HepG2 (cell line): ENCODE results near the gene SH3PXD2A. TPM values are rescaled to one million over a fixed set of nuclear protein-coding genes. Genes with fewer than 3 reads are reported as not detected.

Experiments
- ARNTL ChIP-seq: sonication (generic); formaldehyde crosslinking; IDR thresholded peaks from 2 replicates; pipeline ENCODE4 v1.4.0; 2020; ENCODE audit warnings: mild to moderate bottlenecking, missing genetic modification reagents
- DPF2 ChIP-seq: sonication (generic); formaldehyde crosslinking; IDR thresholded peaks from 2 replicates; pipeline ENCODE4 v1.4.0; 2020; ENCODE audit warnings: mild to moderate bottlenecking, low read depth, missing genetic modification reagents, borderline replicate concordance
- E2F2 ChIP-seq: sonication (generic); formaldehyde crosslinking; IDR thresholded peaks from 2 replicates; pipeline ENCODE4 v1.4.0; 2020; ENCODE audit warnings: missing genetic modification reagents, borderline replicate concordance
- ESRRA ChIP-seq: sonication (generic); formaldehyde crosslinking; IDR thresholded peaks from 2 replicates; pipeline ENCODE4 v1.5.1; 2020; ENCODE audit warnings: mild to moderate bottlenecking, low read depth, missing genetic modification reagents
- GTF3A ChIP-seq: sonication (generic); formaldehyde crosslinking; conservative IDR thresholded peaks from 2 replicates; pipeline ENCODE4 v1.4.0; 2020; ENCODE audit warnings: mild to moderate bottlenecking, missing genetic modification reagents
- HNF1A ChIP-seq, 2 experiments: sonication (generic) in 1 of 2; formaldehyde crosslinking in 1 of 2; IDR thresholded peaks; 2 replicates each; pipeline versions ENCODE4 v1.4.0 to v1.6.1; 2016 to 2020; ENCODE audit warnings: borderline replicate concordance in 1 of 2, low read depth in 1 of 2, mild to moderate bottlenecking in 1 of 2, missing genetic modification reagents in 1 of 2
- IKZF1 ChIP-seq: fragments of 450-650 bp; IDR thresholded peaks from 2 replicates; pipeline ENCODE4 v1.7.1; 2016
- NR3C1 ChIP-seq: sonication (generic); formaldehyde crosslinking; IDR thresholded peaks from 2 replicates; pipeline ENCODE4 v1.4.0; 2020; ENCODE audit warnings: missing genetic modification reagents
- REL ChIP-seq: sonication (generic); formaldehyde crosslinking; conservative IDR thresholded peaks from 2 replicates; pipeline ENCODE4 v1.8.0; 2022; ENCODE audit warnings: mild to moderate bottlenecking, missing genetic modification reagents, moderate library complexity
- SIX1 ChIP-seq: sonication (generic); formaldehyde crosslinking; IDR thresholded peaks from 2 replicates; pipeline ENCODE4 v1.4.0; 2020; ENCODE audit warnings: missing genetic modification reagents, borderline replicate concordance
- SRSF9 ChIP-seq: fragments of 200-400 bp; formaldehyde crosslinking; IDR thresholded peaks from 2 replicates; pipeline ENCODE4 v1.6.1; 2018; ENCODE audit warnings: borderline replicate concordance, mild to moderate bottlenecking, low read depth, low read length; ENCODE audit not compliant: insufficient read depth, poor library complexity, severe bottlenecking
- TMF1 ChIP-seq: sonication (generic); formaldehyde crosslinking; IDR thresholded peaks from 2 replicates; pipeline ENCODE4 v1.8.1; 2022; ENCODE audit warnings: low read depth, missing genetic modification reagents
- ZBTB42 ChIP-seq: sonication (generic); formaldehyde crosslinking; IDR thresholded peaks from 2 replicates; pipeline ENCODE4 v1.5.0; 2020; ENCODE audit warnings: mild to moderate bottlenecking, missing genetic modification reagents
- ZEB1 ChIP-seq: IDR thresholded peaks from 2 replicates; pipeline ENCODE4 v1.6.1; 2012; ENCODE audit warnings: mild to moderate bottlenecking, low read depth, inconsistent platforms; ENCODE audit not compliant: insufficient replicate concordance
- ZFP91 ChIP-seq: sonication (generic); formaldehyde crosslinking; IDR thresholded peaks from 2 replicates; pipeline ENCODE4 v1.9.0; 2022; ENCODE audit warnings: missing genetic modification reagents, mild to moderate bottlenecking, borderline replicate concordance
- ZNF160 ChIP-seq: sonication (generic); formaldehyde crosslinking; IDR thresholded peaks from 2 replicates; pipeline ENCODE4 v1.8.0; 2022; ENCODE audit warnings: mild to moderate bottlenecking, inconsistent platforms, missing genetic modification reagents
- ZNF329 ChIP-seq: sonication (generic); formaldehyde crosslinking; IDR thresholded peaks from 2 replicates; pipeline ENCODE4 v1.9.0; 2021; ENCODE audit warnings: low read depth, mild to moderate bottlenecking, missing genetic modification reagents
- ZNF33B ChIP-seq: sonication (generic); formaldehyde crosslinking; IDR thresholded peaks from 2 replicates; pipeline ENCODE4 v1.5.1; 2020; ENCODE audit warnings: mild to moderate bottlenecking, missing genetic modification reagents
- ZNF737 ChIP-seq: sonication (generic); formaldehyde crosslinking; IDR thresholded peaks from 2 replicates; pipeline ENCODE4 v1.5.0; 2020; ENCODE audit warnings: missing genetic modification reagents, mild to moderate bottlenecking, borderline replicate concordance
- ZNF740 ChIP-seq: sonication (generic); formaldehyde crosslinking; IDR thresholded peaks from 2 replicates; pipeline ENCODE4 v1.4.0; 2020; ENCODE audit warnings: missing genetic modification reagents
- ZSCAN12 ChIP-seq: sonication (generic); formaldehyde crosslinking; IDR thresholded peaks from 2 replicates; pipeline ENCODE4 v1.9.0; 2021; ENCODE audit warnings: mild to moderate bottlenecking, missing genetic modification reagents
- polyA plus RNA-seq, 8 experiments: library from polyadenylated mRNA; depleted of rRNA in 3 of 8; stranded (reverse) in 7 of 8; unstranded in 1 of 8; fragments of >200 nt; fragmentation: Illumina TruSeq in 4 of 8; extraction: Trizol in 4 of 8; gene quantifications; 2 replicates each; pipeline versions ENCODE4 v1.2.1 to v1.2.3, GENCODE V29; 2011 to 2016; ENCODE audit warnings: low read depth in 4 of 8, missing spikeins in 1 of 8, mixed read lengths in 1 of 8; ENCODE audit not compliant: insufficient read depth in 1 of 8
- total RNA-seq, 5 experiments: library from RNA; depleted of rRNA; stranded (reverse); fragments of >200 nt; fragmentation: Illumina TruSeq; extraction: Trizol; gene quantifications; 2 replicates each; pipeline ENCODE4 v1.2.3, GENCODE V29; 2016; ENCODE audit warnings: low read depth in 1 of 5

Gene SH3PXD2A
- total and polyA plus RNA-seq, 2 of the 13 experiments (the other 11 are each of a cell fraction or from before 2014, with no cell fraction given): 11.1 to 11.3 TPM

GRCh38 chr10:103853428-103854264, 1.7 kb downstream of the SH3PXD2A start (continued):
- TF ChIP-seq HNF1A (IDR thresholded peaks at IDR 0.05; ENCODE audit: low read depth) (no peak), HNF1A (CRISPR knock-in tag; IDR thresholded peaks at IDR 0.05; ENCODE audit: borderline replicate concordance) (peak; percentile 40; the same call in 1 of the 2 replicates), SRSF9 (no peak), ZEB1 (no peak), ZBTB42 (CRISPR knock-in tag) (0 out of 2 replicates have a peak, but pooled peaks have one; percentile 43), SIX1 (CRISPR knock-in tag) (no peak), DPF2 (peak; percentile 47; the same call in 1 of the 2 replicates), ZNF33B (CRISPR knock-in tag) (no peak), REL (CRISPR knock-in tag) (no peak), ZSCAN12 (CRISPR knock-in tag) (no peak), TMF1 (CRISPR knock-in tag) (no peak), NR3C1 (CRISPR knock-in tag) (no peak), ZNF160 (CRISPR knock-in tag) (no peak), ARNTL (peak; percentile 71; the same call in 1 of the 2 replicates), ZFP91 (CRISPR knock-in tag) (0 out of 2 replicates have a peak, but pooled peaks have one; percentile 40), E2F2 (peak; percentile 11; the same call in 1 of the 2 replicates), IKZF1 (no peak), ZNF740 (CRISPR knock-in tag) (0 out of 2 replicates have a peak, but pooled peaks have one; percentile 24), ZNF737 (CRISPR knock-in tag) (no peak), ZNF329 (CRISPR knock-in tag) (no peak), GTF3A (CRISPR knock-in tag) (0 out of 2 replicates have a peak, but pooled peaks have one; percentile 74), ESRRA (CRISPR knock-in tag) (peak; percentile 63; the same call in 1 of the 2 replicates)
